Measurements from ENCODE around the gene SFXN2. TPM values are rescaled to one million over a fixed set of nuclear protein-coding genes. Genes with fewer than 3 reads are reported as not detected.
"Not testable (repeated sequence)": the region's sequence is repeated elsewhere in the genome, so short reads cannot be mapped to it uniquely, and the experiment has no call there.

SFXN2 gene
- total RNA-seq, 1 donor from 2014 or later, result 9.4 TPM

DNA sequence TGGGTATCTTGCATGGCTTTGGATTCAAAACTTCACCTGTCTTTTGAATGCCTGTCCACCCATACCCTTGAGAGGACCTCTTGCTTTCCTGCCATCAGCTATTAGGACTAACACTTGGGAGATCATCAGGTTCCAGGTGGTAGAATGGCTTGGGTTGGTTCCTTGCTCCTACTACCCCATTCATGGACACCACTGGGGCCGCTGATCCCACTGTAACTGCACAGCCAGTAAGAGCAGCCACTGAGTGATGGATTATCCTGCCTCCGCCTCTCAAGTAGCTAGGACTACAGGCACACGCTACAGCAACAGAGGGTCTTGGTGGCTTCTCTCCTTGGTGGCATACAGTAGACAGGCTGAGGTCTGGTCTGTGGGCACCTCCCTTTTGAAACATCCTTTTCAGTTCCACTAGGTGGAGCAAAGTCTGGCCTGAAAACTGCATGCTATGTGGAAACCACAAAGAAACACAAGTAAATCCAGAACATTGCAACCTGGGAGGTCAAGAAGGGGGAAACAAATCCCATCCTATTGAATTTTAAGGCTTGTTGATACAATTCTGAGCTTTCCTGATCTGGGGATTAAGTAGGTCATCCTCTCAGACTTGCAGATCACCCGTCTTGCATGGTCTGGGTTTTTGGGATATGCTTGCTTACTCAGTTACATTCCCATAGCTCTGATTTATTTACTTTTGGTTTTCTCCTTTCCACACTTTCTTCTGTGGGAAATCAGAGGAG lies 38.7 kb downstream of the SFXN2 start:
- peak; percentile 94 for DNase-seq (ENCODE audit: low spot score)

DNA sequence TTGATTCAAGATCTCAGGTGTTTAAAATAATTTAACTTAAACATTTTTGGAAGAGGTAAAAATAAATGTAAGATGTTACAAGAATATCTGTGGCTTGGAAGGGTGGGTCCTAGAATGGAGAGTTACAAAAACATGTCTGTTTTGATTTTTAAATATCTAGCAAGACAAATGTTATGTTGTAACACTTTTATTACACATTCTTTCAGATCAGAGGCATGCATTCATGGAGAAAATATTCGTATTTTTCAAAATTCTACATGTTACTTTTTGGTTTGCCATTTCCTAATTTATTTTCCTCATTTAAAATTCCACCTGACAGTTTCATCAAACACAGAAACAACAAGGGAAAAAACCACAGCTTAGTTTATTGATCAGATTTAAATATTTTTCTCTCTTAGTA lies 39.3 kb downstream of the SFXN2 start:
- no peak for DNase-seq (ENCODE audit: low spot score)

DNA sequence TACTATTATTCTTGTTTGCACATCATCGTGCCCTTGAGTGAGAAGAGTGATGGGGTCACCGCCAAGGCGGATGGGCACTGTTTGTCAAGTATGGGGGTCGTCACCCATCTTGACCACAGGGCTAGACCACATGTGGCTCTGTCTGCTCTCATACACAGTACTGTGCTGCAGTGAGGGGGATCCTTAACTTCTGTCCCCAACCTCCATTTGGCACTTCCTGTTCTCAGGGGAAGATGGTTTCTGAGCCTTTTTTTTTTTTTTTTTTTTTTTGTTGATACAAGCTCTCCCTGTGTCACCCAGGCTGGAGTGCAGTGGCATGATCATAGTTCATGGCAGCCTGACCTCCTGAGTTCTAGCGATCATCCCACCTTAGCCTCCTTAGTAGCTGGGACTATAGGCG lies 42.9 kb downstream of the SFXN2 start:
- no peak for DNase-seq (ENCODE audit: low spot score)

DNA sequence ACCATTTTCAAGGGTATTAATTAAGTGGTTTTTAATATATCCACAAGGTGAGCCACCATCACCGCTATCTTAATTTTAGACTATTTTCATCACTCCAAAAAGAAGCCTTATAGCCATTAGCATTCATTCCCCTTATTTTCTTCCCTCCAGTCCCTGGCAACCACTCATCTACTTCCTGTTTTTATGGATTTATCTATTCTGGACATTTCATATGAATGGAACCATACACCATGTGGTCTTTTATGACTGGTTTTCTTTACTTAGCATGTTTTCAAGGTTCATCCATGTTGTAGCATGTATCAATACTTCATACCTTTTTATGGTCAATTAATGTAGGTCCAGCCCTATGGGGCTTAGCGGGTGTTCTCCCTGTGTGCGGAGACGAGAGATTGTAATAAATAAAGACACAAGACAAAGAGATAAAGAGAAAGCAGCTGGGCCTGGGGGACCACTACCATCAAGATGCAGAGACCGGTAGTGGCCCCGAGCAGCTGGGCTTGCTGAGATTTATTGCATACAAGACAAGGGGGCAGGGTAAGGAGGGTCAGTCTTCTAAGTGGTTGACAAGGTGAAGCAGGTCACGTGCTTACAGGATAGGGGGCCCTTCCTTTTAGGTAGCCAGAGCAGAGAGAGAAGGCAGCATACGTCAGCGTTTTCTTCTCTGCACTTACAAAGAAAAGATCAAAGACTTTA lies 44.0 kb downstream of the SFXN2 start:
- DNase-seq (ENCODE audit: low spot score), result no peak

DNA sequence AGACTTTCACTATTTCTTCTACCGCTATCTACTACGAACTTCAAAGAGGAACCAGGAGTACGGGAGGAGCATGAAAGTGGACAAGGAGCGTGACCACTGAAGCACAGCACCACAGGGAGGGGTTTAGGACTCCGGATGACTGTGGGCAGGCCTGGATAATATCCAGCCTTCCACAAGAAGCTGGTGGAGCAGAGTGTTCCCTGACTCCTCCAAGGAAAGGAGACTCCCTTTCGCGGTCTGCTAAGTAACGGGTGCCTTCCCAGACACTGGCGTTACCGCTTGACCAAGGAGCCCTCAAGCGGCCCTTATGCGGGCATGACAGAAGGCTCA lies 44.5 kb downstream of the SFXN2 start:
- DNase-seq (ENCODE audit: low spot score), result not testable (repeated sequence)

DNA sequence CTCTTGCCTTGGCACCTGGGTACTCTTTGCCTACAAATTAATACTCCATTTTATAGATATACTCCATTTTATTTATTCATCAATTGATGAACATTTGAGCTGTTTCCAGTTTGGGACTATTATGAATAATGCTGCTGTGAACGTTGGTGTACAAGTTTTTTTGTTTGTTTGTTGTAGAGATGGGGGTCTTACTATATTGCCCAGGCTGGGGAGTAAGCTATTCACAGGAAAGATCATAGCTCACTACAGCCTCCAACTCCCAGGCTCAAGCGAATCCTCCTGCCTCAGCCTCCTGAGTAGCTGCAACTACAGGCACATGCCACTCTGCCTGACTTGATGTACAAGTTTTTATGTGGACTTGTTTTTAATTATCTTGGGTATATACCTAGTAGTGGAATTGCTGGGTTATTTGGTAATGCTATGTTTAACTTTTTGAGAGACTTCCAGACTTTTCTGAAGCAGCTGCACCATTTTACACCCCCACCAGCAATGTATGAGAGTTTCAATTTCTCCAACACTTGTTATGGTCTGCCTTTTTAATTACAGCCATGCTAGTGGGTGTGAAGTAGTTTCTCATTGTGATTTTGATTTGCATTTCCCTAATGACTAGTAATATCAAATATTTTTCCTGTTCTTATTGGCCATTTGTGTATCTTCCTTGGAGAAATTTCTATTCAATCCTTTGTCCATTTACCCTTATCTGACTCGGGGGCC lies 45.2 kb downstream of the SFXN2 start:
- no peak for DNase-seq (ENCODE audit: low spot score)

DNA sequence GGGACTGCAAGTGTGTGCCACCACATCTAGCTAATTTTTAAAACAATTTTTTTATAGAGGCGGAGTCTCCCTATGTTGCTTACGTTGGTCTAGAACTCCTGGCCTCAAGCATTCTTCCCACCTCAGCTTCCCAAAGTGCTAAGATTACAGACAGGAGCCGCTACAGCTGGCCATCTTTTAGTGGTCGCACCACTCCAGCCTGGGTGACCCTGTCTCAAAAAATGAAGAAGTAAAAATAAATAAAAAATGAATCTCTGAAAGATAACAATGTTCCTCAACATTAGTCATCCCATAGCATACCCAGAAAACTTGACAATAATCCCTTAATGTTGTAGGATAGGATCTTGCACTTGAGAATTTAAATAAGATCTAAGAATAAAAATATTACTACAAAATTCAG lies 47.5 kb downstream of the SFXN2 start:
- no peak for DNase-seq (ENCODE audit: low spot score)

DNA sequence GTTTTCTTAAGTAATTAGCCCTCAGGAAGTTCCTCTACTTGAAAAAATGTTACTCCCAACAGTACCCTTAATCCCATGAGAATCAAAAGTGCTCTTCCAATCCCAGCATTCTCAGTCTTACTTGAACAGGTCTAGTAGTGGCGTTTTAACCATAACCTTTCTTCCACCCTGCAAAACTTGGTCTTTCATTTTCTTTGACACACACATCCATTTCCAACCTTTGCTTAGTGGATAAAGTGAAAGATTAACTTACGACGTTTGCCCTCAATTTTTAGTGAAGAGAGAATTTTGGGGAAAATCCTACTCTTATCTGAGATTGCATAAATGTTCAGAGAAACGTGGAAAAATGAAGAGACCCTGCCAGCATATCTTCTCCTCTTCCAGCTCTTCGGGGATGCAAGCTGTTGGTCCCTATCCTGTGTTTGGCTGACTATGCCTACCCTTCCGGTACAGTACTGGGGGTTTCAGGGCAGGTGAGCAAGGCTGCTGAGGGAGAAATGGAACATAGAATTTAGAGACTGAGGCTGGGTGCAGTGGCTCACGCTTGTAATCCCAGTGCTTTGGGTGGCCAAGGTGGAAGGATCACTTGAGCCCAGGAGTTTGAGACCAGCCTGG lies 48.1 kb downstream of the SFXN2 start:
- no peak for DNase-seq (ENCODE audit: low spot score)

DNA sequence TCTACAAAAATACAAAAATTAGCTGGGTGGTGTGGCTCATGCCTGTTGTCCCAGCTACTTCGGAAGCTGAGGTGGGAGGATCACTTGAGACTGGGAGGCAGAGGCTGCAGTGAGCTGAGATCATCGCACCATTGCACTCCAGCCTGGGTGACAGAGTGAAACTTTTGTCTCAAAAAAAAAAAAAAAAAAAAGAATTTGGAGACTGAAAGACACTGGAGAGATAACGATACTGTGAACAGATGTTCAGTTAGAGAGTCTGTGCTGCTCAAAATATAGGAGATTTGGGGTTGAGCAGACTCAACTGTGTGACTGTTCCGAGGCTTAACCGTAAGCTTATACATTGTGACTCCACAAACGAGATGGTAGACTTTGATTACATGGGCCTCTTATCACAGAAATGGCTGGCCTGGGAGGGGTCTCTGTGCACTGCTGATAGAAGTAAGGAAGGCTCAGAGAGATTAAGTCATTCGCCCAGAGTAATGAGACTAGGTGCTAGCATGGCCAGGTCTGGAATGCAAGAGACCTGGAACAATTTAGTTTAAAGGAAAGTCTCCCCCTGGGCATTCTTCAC lies 48.7 kb downstream of the SFXN2 start:
- DNase-seq (ENCODE audit: low spot score), result no peak

DNA sequence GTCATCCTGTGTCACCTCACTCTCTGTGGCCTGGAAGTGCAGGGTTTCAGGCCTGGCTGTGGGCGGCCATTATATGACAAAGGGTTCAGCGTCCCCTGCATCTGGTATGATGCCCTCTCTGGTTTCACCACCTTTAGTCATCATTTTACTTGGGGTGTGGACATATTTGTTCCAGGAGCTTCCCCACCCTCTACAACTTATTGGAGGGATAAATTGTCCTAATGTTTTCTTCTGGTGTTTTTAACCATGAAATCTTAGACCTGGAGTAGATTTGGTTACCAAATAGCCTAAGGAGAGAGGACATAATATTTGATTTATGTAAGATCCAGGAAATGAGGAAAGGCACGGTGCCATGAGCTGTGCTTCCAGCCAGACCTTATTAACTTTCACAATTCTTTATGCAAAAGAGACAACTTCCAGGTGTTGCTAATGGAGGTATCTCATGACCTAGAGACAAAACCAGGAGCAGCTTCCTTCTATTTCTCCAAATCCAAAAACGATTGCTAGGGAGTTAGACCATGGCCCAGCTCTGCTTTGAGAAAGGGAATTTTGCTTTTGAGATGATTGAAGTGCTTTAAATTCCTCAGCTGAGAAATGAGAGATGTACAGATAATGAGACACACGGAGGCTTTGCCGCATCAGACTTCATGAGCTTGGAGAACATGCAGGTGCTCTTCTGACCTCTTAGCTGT lies 50.2 kb downstream of the SFXN2 start:
- no peak for DNase-seq (ENCODE audit: low spot score)

DNA sequence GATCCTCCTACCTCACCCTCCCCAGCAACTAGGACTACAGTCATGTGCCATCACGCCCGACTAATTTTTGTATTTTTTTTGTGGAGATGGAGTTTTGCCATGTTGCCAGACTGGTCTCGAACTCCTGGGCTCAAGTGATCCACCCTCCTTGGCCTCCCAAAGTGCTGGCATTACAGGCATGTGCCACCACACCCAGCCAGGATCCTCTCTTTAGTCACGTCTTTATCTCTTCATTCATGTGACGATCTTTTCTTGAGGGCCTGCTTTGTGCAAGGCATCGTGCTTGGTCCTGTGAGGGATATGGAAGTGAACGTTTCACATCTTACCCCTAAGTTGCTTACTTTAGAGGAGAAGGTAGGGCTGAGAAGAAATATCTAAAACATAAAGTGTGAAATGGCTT lies 50.9 kb downstream of the SFXN2 start:
- no peak for DNase-seq (ENCODE audit: low spot score)

DNA sequence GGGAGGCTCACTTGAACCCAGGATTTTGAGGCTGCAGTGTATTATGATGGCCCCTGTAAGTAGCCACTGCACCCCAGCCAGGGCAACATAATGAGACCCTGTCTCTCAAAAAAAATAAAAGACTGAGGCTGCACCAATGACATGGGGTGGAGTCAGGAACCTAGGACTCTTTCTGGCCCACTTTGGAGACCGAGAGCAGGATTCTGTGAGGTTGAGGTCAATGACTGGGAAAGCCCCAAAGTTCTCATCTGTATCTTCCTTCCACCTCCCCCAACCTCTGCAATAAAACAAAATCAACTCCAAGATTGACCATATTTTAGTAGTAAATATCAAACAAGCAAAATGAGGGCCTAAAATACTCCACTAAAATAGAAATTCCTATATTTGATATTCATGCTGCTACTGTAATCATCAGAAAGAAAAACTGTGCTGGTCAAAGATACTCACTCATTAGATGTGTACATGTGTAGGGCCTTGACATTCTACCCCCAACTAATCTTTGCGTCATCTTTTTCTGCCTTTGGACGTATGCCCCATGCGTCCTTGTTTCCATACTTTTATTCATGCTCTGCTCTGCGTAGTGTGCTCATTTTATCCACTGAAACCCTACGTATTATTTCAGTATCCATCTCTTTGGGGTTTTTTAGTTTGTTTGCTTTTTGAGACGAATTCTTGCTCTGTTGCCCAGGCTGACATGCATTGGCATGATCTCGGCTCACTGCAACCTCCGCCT lies 53.2 kb downstream of the SFXN2 start:
- DNase-seq (ENCODE audit: low spot score), result no peak

DNA sequence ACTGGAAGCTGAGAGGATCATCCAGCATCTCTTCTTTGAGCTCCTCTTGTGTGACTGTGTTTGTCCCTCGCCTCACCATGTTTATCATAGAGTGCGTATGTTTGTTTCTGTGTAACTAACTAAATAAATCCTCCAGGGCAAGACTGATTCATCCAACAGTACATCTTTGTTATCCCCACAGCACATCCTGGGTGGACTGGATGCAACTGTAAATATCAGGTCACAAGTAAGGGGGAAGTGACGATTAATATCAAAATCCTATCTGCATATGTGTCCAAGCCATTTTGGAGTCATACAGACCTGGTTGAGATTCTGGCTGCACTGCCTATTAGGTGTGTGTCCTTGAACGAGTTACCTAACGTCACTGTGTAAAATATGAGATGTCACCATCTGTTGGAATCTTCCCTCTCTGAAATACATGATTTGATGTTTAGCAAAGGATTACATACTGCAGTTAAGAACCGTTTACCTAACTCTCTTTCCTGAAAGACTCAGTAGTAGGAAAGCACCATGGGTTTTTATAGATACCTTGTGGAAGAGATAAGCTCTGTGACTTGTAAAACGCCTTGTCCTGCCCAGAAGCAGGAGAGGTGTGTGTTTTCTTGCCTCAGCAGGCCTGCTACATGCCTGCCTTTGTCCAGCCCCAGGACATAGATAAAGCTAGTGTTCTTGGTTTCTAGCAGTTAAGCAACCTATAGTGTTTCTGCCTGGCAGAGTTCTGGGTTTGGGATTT lies 55.1 kb downstream of the SFXN2 start:
- peak; percentile 74 for DNase-seq (ENCODE audit: low spot score)

DNA sequence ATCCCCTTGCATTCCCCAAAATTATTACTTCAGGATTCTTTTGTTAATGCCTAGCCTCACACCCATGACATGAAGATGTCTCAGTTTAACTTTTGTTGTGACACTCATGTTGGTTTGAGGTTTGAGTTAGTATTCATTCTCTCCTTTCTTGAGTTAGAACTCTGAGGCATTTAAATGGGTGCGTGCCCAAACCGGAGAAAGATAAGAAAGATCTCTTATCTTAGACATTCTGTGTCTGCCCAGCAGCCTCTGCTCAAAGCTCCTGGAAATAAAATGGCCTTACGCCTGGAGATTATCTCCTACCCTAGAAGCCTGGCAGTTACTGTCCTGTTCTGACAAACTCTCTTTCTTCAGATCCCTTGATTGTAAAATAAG lies 55.7 kb downstream of the SFXN2 start:
- no peak for DNase-seq (ENCODE audit: low spot score)

DNA sequence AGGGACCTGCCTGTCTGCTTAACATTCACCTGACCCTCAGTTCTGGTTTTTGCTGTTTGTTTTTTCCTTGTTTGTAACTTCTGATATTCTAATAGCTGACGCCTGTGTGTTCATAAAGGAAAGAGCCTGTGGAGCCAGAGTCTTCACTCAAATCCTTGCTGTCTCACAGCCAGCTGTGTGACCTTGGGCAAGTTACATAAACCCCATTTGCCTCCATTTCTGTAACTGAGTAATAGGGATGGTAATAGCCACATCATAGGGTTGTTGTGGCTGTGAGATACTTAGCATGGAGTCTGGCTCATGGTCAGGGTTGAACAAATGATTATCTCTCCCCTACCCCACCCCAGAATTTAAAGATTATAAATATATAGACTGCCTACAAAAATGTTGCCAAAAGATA lies 56.4 kb downstream of the SFXN2 start:
- no peak for DNase-seq (ENCODE audit: low spot score)

DNA sequence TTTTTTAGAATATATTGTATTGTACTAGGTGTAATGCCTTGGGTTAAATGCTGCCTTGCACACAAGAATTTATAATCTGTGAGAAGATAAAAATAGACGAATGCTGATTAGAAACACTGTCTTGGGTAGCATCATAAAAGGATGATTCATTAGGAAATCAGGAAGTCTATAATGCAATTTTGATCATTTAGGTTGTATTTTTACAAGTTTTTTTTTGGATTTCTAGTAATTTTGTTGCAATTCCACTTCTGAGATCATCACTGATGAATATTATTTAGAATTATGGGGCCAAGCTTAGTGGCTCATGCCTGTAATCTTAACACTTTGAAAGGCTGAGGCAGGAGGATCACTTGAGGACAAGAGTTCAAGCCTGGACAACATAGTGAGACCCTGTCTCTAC lies 58.9 kb downstream of the SFXN2 start:
- no peak for DNase-seq (ENCODE audit: low spot score)

DNA sequence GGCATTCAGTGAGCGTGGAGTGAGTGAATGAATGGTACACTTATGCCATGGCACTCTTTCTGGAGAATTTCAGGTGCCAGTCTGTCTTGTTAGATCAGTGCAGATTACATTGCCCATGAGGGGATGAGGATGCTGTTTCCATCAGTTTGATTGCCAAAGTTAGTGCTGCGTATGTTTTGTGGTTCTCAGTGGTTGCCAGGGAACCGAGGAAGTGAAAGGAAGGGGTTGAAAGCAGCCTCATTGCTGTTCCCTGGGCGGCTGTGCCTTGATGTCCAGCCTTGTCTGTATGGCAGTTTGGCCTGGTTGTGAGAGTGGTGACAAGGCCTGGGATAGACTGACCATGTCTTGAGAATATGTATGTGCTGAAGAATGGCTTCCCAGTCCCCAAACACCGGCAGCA lies 59.5 kb downstream of the SFXN2 start:
- DNase-seq (ENCODE audit: low spot score), result no peak

DNA sequence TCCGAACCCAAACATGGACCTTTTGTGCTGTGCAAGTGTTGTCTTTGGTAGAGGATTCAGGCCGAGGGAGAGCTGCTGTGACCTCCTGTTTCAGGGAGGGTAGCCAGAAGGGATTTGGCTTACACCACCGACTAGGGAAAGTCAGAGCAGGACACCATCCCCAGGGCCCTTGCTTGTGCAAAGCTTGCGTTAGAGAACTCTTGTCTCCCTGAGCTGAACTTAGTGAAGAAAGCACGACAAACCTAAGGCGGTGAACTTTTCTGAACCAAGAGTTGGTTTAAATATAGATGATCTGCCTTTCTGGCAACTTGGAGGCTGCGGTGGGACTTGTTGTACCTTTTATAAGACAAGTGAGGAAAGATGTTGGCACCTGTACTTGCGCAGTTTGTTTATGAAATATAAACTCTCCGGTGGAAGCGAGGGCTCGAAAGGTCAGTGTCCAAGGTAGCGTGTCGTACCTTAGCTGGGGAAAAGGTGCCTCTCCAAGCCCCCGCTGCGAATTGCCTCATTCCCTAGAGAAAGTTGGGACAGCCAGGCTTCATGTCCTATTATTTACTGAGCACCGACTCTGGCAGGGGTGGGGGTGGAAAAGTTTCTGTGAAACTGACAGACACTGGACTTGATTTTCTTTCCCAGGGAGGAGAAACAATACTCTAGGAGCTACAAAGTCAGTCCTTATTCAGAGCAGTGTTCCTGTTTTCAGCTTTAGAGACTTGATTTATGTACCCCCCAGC lies 60.9 kb downstream of the SFXN2 start:
- no peak for DNase-seq (ENCODE audit: low spot score)

DNA sequence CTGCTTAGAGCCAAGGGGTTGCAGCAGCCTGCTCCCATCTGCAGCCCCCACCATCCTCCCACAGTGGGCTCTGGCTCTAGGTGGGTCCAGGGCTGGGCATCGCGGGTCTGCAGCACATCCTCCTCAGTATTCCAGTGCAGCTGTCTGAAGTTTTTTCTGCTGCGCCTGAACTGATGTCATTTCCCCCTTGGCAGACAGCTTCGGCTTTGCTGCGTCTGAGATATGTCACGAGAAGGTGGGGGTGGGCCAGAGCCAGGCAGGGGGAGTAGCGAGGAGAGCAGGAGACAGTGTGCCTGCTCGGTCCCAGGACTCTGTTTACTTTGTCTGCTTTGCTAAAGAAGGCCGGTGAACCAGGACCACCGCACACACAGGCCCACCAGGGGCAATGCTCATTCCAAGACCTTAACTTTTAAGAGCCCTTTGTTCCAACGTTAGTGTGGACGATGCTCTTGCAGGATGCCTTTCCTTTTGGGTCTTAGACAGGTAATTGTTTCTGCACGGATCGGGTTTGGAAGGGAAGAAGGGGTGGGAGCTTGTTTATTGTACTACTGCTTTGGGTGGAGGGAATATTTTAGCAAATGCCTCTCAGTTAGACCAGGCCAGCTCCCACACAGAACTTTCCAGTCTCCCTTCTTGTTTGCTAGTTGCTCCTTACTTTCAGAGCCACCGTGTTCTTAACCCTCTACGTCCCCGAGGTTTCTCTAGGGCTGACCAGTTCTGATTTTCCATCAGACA lies 61.7 kb downstream of the SFXN2 start:
- peak; percentile 97 for DNase-seq (ENCODE audit: low spot score)
